IMR-90 (cell line): ENCODE measurements around the gene ZNF765. TPM values are rescaled to one million over a fixed set of nuclear protein-coding genes. Genes with fewer than 3 reads are reported as not detected.

Source experiments
- ATAC-seq: fragments of 200-7000 bp; cut with Tn5 transposase; 2 replicates; pipeline ENCODE4 v1.9.1; 2020; ENCODE audit warnings: low read depth, mild to moderate bottlenecking, moderate library complexity
- Bru-seq: library from RNA; stranded (reverse); fragments of 400-500 nt; gene quantifications from one replicate; lab custom pipeline; 2021; lab: Mats Ljungman, UMichigan
- BruChase-seq, 2 experiments: library from RNA; stranded (reverse); fragments of 400-500 nt; gene quantifications; one replicate each; lab custom pipeline; 2021; lab: Mats Ljungman, UMichigan
- BruUV-seq: library from RNA; stranded (reverse); fragments of 400-500 nt; replicated peaks from 2 replicates; lab custom pipeline; 2021; lab: Mats Ljungman, UMichigan
- CTCF ChIA-PET: fragments of 300-600 bp; formaldehyde crosslinking; extraction: SDS; loops from one replicate; lab custom pipeline; 2021; ENCODE audit warnings: antibody characterized with exemption; lab: Yijun Ruan, JAX
- POLR2A ChIA-PET: fragments of 300-600 bp; sonication (Branson Sonifier 250); formaldehyde crosslinking; loops from one replicate; lab custom pipeline; 2022; ENCODE audit warnings: antibody characterized with exemption; ENCODE audit not compliant: unreplicated experiment; lab: Charles Lee
- DNase-seq: peaks from one replicate; pipeline ENCODE4 v3.0.0; 2013
- H2AFZ ChIP-seq: replicated peaks from 2 replicates; pipeline ENCODE3; 2013; ENCODE audit warnings: low read length, mild to moderate bottlenecking; ENCODE audit not compliant: poor library complexity
- H2AK5ac ChIP-seq: 2 replicates; pipeline ENCODE4 v1.6.1; 2013; ENCODE audit warnings: low read depth, low read length, inconsistent platforms
- H2AK9ac ChIP-seq: replicated peaks from 2 replicates; pipeline ENCODE3; 2013; ENCODE audit warnings: mild to moderate bottlenecking, low read depth, low read length, moderate library complexity; ENCODE audit not compliant: poor library complexity
- H2BK120ac ChIP-seq: 2 replicates; pipeline ENCODE4 v1.6.1; 2013; ENCODE audit warnings: low read depth, low read length, inconsistent platforms
- H2BK15ac ChIP-seq: 3 replicates; pipeline ENCODE4 v1.6.1; 2013; ENCODE audit warnings: low read depth, low read length, inconsistent platforms
- H2BK20ac ChIP-seq: 2 replicates; pipeline ENCODE4 v1.6.1; 2013; ENCODE audit warnings: low read depth, mild to moderate bottlenecking, inconsistent platforms, low read length, moderate library complexity
- H2BK5ac ChIP-seq: 2 replicates; pipeline ENCODE4 v1.6.1; 2013; ENCODE audit warnings: mild to moderate bottlenecking, low read depth, low read length, inconsistent platforms; ENCODE audit not compliant: poor library complexity, severe bottlenecking
- H3K14ac ChIP-seq: replicated peaks from 2 replicates; pipeline ENCODE4 v1.6.1; 2013; ENCODE audit warnings: low read depth, low read length, inconsistent platforms
- H3K18ac ChIP-seq: 2 replicates; pipeline ENCODE4 v1.6.1; 2013; ENCODE audit warnings: low read depth, low read length, control low read depth
- H3K23ac ChIP-seq: 2 replicates; pipeline ENCODE4 v1.6.1; 2013; ENCODE audit warnings: low read depth, low read length, inconsistent platforms
- H3K27ac ChIP-seq: 2 replicates; pipeline ENCODE4 v1.5.1; 2013; ENCODE audit warnings: mild to moderate bottlenecking, control low read depth, low read length; ENCODE audit not compliant: insufficient read depth
- H3K27me3 ChIP-seq: 2 replicates; pipeline ENCODE4 v1.6.1; 2013; ENCODE audit warnings: low read length; ENCODE audit not compliant: control insufficient read depth, insufficient read depth
- H3K36me3 ChIP-seq: 2 replicates; pipeline ENCODE4 v1.6.1; 2013; ENCODE audit warnings: low read length, mixed read lengths; ENCODE audit not compliant: control insufficient read depth, insufficient read depth
- H3K4ac ChIP-seq: 2 replicates; pipeline ENCODE4 v1.6.1; 2013; ENCODE audit warnings: low read depth, low read length, inconsistent platforms
- H3K4me1 ChIP-seq: 2 replicates; pipeline ENCODE4 v1.6.1; 2013; ENCODE audit warnings: low read length, mixed read lengths; ENCODE audit not compliant: control insufficient read depth, insufficient read depth
- H3K4me2 ChIP-seq: 2 replicates; pipeline ENCODE4 v1.6.1; 2013; ENCODE audit warnings: low read depth, mild to moderate bottlenecking, control low read depth, low read length, moderate library complexity
- H3K4me3 ChIP-seq: 2 replicates; pipeline ENCODE4 v1.5.1; 2013; ENCODE audit warnings: low read depth, mild to moderate bottlenecking, control low read depth, low read length, moderate library complexity; ENCODE audit not compliant: insufficient read depth
- H3K56ac ChIP-seq: 2 replicates; pipeline ENCODE4 v1.6.1; 2013; ENCODE audit warnings: low read length, inconsistent platforms; ENCODE audit not compliant: insufficient read depth; ENCODE audit errors: extremely low read depth
- H3K79me1 ChIP-seq, 2 experiments: 2 replicates each; pipeline ENCODE4 v1.6.1; 2013; ENCODE audit warnings: low read length in 2 of 2, inconsistent platforms in 1 of 2, low read depth in 1 of 2
- H3K9ac ChIP-seq: 2 replicates; pipeline ENCODE4 v1.6.1; 2013; ENCODE audit warnings: low read depth, low read length, control low read depth
- H3K9me1 ChIP-seq: 2 replicates; pipeline ENCODE4 v1.6.1; 2013; ENCODE audit warnings: low read length, inconsistent platforms; ENCODE audit not compliant: insufficient read depth
- H3K9me3 ChIP-seq: 2 replicates; pipeline ENCODE4 v1.6.1; 2013; ENCODE audit warnings: low read length; ENCODE audit not compliant: control insufficient read depth, insufficient read depth
- H4K20me1 ChIP-seq: 2 replicates; pipeline ENCODE4 v1.6.1; 2013; ENCODE audit warnings: low read length, inconsistent platforms; ENCODE audit not compliant: insufficient read depth
- H4K5ac ChIP-seq: 2 replicates; pipeline ENCODE4 v1.6.1; 2013; ENCODE audit warnings: mild to moderate bottlenecking, low read depth, low read length, control low read depth
- H4K8ac ChIP-seq, 2 experiments: 2 replicates each; pipeline ENCODE4 v1.6.1; 2013; ENCODE audit warnings: low read depth in 2 of 2, low read length in 2 of 2, control low read depth in 1 of 2, inconsistent platforms in 1 of 2
- H4K91ac ChIP-seq: 2 replicates; pipeline ENCODE4 v1.6.1; 2013; ENCODE audit warnings: low read depth, low read length, inconsistent platforms; ENCODE audit not compliant: insufficient read depth
- CEBPB ChIP-seq: IDR thresholded peaks from 2 replicates; pipeline ENCODE4 v1.6.1; 2012; ENCODE audit warnings: low read depth, low read length, improper control_type of control experiment
- MXI1 ChIP-seq: IDR thresholded peaks from 2 replicates; pipeline ENCODE4 v1.6.1; 2012; ENCODE audit warnings: low read depth, mild to moderate bottlenecking, low read length, moderate library complexity, borderline replicate concordance
- POLR2A ChIP-seq: IDR thresholded peaks from 2 replicates; pipeline ENCODE4 v1.6.1; 2012; ENCODE audit warnings: mild to moderate bottlenecking, low read depth, low read length
- RAD21 ChIP-seq: IDR thresholded peaks from 2 replicates; pipeline ENCODE4 v1.6.1; 2012; ENCODE audit warnings: low read length, improper control_type of control experiment
- WGBS, 2 experiments: methylation state at CpG; one replicate each; pipeline versions ENCODE4 v1.1.5 to v1.1.7; 2013; ENCODE audit warnings: missing lambda C conversion rate in 2 of 2; ENCODE audit not compliant: insufficient read length in 1 of 2; ENCODE audit errors: extremely low coverage in 2 of 2; 5-methylcytosine and 5-hydroxymethylcytosine counted together
- dilution Hi-C: fragments of 300-500 bp; cut with HindIII; formaldehyde crosslinking; loops from one replicate; pipeline ENCODE4 v1.14.3; 2018; ENCODE audit warnings: low sequenced_read_pairs; ENCODE audit not compliant: unreplicated experiment
- in situ Hi-C: fragments of 300-500 bp; cut with MboI; formaldehyde crosslinking; loops from 3 replicates; pipeline ENCODE4 v1.14.3; 2019; ENCODE audit warnings: low sequenced_read_pairs, inconsistent platforms, mixed read lengths
- intact Hi-C: fragments of 100-400 bp; cut with micrococcal nuclease; formaldehyde crosslinking; loops from 2 replicates; pipeline ENCODE4 v1.10.0; 2022
- long read RNA-seq: library from polyadenylated mRNA; unstranded; transcript quantifications from one replicate; pipeline ENCODE4 v2.0.0, GENCODE V29; 2021; ENCODE audit not compliant: unreplicated experiment
- polyA plus RNA-seq, 3 experiments: library from polyadenylated mRNA; depleted of rRNA; stranded (reverse); fragments of >200 nt; gene quantifications; 2 replicates each; pipeline ENCODE4 v1.2.3, GENCODE V29; 2012; ENCODE audit warnings: low replicate concordance in 1 of 3
- total RNA-seq: library from RNA; depleted of rRNA; stranded (reverse); fragments of >200 nt; gene quantifications from 2 replicates; pipeline ENCODE4 v1.2.3, GENCODE V29; 2012; rRNA removed
- TF ChIP-seq, protein P1 (sequence below): conservative IDR thresholded peaks from 2 replicates; pipeline ENCODE4 v1.5.1; 2012; ENCODE audit warnings: mild to moderate bottlenecking, low read depth, low read length, improper control_type of control experiment

Gene ZNF765
- 18.1 and 19.2 TPM in 2 replicates for total RNA-seq
- polyA plus RNA-seq (2012; rRNA removed) = 1.5 and 2.3 TPM in 2 replicates
- 0.47 and 0.76 TPM in 2 replicates for polyA plus RNA-seq (2012; cell fraction: cytosol; rRNA removed)
- polyA plus RNA-seq (2012; cell fraction: nucleus; rRNA removed; ENCODE audit: low replicate concordance) = 4.7 and 5.9 TPM in 2 replicates
- percentile 62 among the genes with signal in this experiment for Bru-seq, nascent RNA
- percentile 83 among the genes with signal in this experiment for BruChase-seq, experiment 1, labeled RNA remaining after a 6-hour chase
- percentile 80 among the genes with signal in this experiment for BruChase-seq, experiment 2, labeled RNA remaining after a 2-hour chase
- long read RNA-seq, full-length matches to known transcripts = 10 of 14 reads
- long read RNA-seq, partial matches to known transcripts = 1 of 14 reads
- long read RNA-seq, other reads (novel, unspliced or antisense) = 3 of 14 reads

DNA sequence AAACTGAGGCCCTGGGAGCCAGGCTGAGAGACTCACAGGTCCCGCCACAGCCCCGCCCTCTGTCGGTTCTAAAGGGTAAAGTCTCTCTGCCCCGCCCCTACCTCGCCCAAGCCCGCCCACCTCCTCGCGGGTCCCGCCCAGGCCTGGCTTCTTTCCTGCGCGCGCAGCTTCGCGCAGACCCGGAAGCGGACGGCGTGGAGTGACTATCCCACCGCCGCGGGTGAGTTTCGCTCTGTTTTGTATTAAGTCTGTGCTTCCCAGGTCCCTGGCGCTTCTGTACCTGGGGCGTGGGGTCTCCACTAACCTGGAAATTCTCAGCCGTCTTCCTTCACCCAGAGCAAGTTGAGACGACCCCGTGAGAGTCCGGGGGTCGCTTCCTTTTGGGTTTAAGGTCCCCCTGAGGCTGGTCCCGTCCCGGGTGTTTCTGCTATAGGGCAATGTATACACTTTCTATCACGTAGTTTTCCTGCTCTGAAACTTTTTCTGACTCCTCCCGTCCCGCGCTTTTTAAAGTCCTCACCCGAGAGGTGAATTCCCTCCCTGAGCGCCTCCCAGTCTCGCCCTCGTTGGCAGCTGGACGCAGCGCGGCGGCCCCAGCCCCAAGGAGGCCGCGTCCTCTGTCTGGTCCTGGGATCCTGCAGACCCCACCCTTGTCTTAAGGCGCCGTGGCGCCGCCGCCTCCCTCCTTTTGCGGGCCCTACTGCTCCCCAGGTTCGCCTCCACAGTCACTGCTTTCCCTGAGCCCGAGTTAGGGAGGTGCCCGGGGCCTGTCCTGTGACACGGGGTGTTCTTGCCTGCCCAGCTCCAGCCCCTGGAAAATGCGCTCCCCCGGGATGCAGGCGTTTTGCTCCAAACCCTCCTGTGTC is at the start of gene ZNF765:
Gene ZNF765, plus strand, starts transcription at position 176 of the 866 bp plus-strand sequence. CDS start 2,867 bp downstream, outside the sequence.
- H3K4ac ChIP-seq = peak within 1 kb of the TSS; percentile 40; the same call in 1 of the 2 replicates
- dilution Hi-C loops = no loop called here
- peaks cover 2 to 3% of the 10 kb centered on the region in 2 experiments; a peak in 2 of 4 replicates for H3K79me1 ChIP-seq
- peak within 1 kb of the TSS; percentile 70 for H3K27ac ChIP-seq
- DNase-seq (peak; percentile 85), ATAC-seq (peak; percentile 99)
- H4K20me1 ChIP-seq = no peaks in the 10 kb centered on the region
- no peak within 1 kb of the TSS for H2BK120ac ChIP-seq
- H3K9ac ChIP-seq = peak within 1 kb of the TSS; percentile 72
- no peak within 1 kb of the TSS; the same call in 1 of the 2 replicates for H3K14ac ChIP-seq
- 0% methylated on average over 12 of the region's 58 CpGs; no CpG with 5 or more reads in 1 of the 2 experiments for WGBS, 2 experiments
- H3K4me3 ChIP-seq = peak within 1 kb of the TSS; percentile 68
- BruUV-seq = no TSS peak
- ChIA-PET POLR2A (interaction anchor here (0.6 kb wide), 1 partner anchor 28 kb away, joined by 4 read pairs; no protein-coding TSS in a partner anchor), CTCF (interaction anchor here (1.4 kb wide), 1 partner anchor 15 kb away, joined by 4 read pairs; no protein-coding TSS in a partner anchor)
- H2BK15ac ChIP-seq = no peak within 1 kb of the TSS
- H3K9me1 ChIP-seq = no peaks in the 10 kb centered on the region
- no peaks in the 10 kb centered on the region; the same call in 1 of the 2 replicates for H3K4me1 ChIP-seq
- peaks cover 2% of the 10 kb centered on the region; the same call in 1 of the 2 replicates for H3K9me3 ChIP-seq
- H4K91ac ChIP-seq = no peak within 1 kb of the TSS
- no peak within 1 kb of the TSS; the same call in 1 of the 2 replicates for H4K5ac ChIP-seq
- H3K4me2 ChIP-seq = peak within 1 kb of the TSS; percentile 73
- in situ Hi-C loops = no loop called here
- no peak within 1 kb of the TSS for H2BK20ac ChIP-seq
- H2AK9ac ChIP-seq = peak within 1 kb of the TSS; percentile 31
- peak within 1 kb of the TSS; percentile 92 for H2AFZ ChIP-seq
- H3K18ac ChIP-seq = no peak within 1 kb of the TSS
- H4K8ac ChIP-seq = peak within 1 kb of the TSS; percentile 72 to 89; a peak in 3 of 4 replicates
- no peaks in the 10 kb centered on the region for H3K27me3 ChIP-seq
- TF ChIP-seq, protein P1, sequence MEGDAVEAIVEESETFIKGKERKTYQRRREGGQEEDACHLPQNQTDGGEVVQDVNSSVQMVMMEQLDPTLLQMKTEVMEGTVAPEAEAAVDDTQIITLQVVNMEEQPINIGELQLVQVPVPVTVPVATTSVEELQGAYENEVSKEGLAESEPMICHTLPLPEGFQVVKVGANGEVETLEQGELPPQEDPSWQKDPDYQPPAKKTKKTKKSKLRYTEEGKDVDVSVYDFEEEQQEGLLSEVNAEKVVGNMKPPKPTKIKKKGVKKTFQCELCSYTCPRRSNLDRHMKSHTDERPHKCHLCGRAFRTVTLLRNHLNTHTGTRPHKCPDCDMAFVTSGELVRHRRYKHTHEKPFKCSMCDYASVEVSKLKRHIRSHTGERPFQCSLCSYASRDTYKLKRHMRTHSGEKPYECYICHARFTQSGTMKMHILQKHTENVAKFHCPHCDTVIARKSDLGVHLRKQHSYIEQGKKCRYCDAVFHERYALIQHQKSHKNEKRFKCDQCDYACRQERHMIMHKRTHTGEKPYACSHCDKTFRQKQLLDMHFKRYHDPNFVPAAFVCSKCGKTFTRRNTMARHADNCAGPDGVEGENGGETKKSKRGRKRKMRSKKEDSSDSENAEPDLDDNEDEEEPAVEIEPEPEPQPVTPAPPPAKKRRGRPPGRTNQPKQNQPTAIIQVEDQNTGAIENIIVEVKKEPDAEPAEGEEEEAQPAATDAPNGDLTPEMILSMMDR = peak; percentile 48
- TF ChIP-seq POLR2A = peak; percentile 56; the same call in 1 of the 2 replicates
- TF ChIP-seq RAD21 = peak; percentile 15; the same call in 1 of the 2 replicates
- TF ChIP-seq MXI1 = peak; percentile 59; the same call in 1 of the 2 replicates
- TF ChIP-seq CEBPB = no peak
- peak within 1 kb of the TSS; percentile 47 for H3K56ac ChIP-seq
- peak within 1 kb of the TSS; percentile 23 for H2BK5ac ChIP-seq
- H2AK5ac ChIP-seq = no peak within 1 kb of the TSS
- intact Hi-C loops = loop anchor here (10.0 kb wide), 1 partner anchor 200 kb away; the partner anchor contains the start of gene ZNF665
- peaks cover 14% of the 10 kb centered on the region for H3K36me3 ChIP-seq
- peak within 1 kb of the TSS; percentile 70; the same call in 1 of the 2 replicates for H3K23ac ChIP-seq
